DND-41 (cell line): ENCODE measurements around the gene SLC52A3.

Source experiments
- ATAC-seq: fragments of 200-7000 bp; cut with Tn5 transposase; 3 replicates; pipeline ENCODE4 v1.9.1; 2021; ENCODE audit warnings: low read depth; ENCODE audit not compliant: insufficient read depth
- DNase-seq: peaks from one replicate; pipeline ENCODE4 v3.0.0-alpha.2; 2020
- H2AFZ ChIP-seq: 2 replicates; pipeline ENCODE4 v1.6.0; 2012; ENCODE audit warnings: low read depth, low read length
- H3K27ac ChIP-seq: 2 replicates; pipeline ENCODE4 v1.5.1; 2012; ENCODE audit warnings: low read length, inconsistent platforms
- H3K27me3 ChIP-seq: fragments of 200-600 bp; sonication (generic); 2 replicates; pipeline ENCODE4 v1.6.0; 2012; ENCODE audit warnings: low read length, mild to moderate bottlenecking, inconsistent platforms; ENCODE audit not compliant: insufficient read depth, poor library complexity
- H3K36me3 ChIP-seq: 2 replicates; pipeline ENCODE4 v1.5.1; 2012; ENCODE audit warnings: low read length, inconsistent platforms; ENCODE audit not compliant: insufficient read depth
- H3K4me1 ChIP-seq: 2 replicates; pipeline ENCODE4 v1.5.1; 2012; ENCODE audit warnings: mild to moderate bottlenecking, low read length; ENCODE audit not compliant: insufficient read depth
- H3K4me2 ChIP-seq: 2 replicates; pipeline ENCODE4 v1.6.0; 2012; ENCODE audit warnings: mild to moderate bottlenecking, moderate library complexity, low read length, inconsistent platforms; ENCODE audit not compliant: insufficient read depth
- H3K4me3 ChIP-seq, 2 experiments: fragments of 200-600 bp in 1 of 2; shearing (Covaris generic) in 1 of 2; 2 replicates each; pipeline ENCODE4 v1.5.1; 2012 to 2016; ENCODE audit warnings: inconsistent platforms in 2 of 2, low read length in 2 of 2, mild to moderate bottlenecking in 2 of 2, low read depth in 1 of 2, moderate library complexity in 1 of 2
- H3K79me2 ChIP-seq: 2 replicates; pipeline ENCODE4 v1.6.0; 2012; ENCODE audit warnings: low read length, inconsistent platforms; ENCODE audit not compliant: insufficient read depth
- H3K9ac ChIP-seq: 2 replicates; pipeline ENCODE4 v1.6.0; 2012; ENCODE audit warnings: low read depth, mild to moderate bottlenecking, inconsistent platforms, low read length, moderate library complexity
- H3K9me3 ChIP-seq: 2 replicates; pipeline ENCODE4 v1.5.1; 2012; ENCODE audit warnings: low read length, moderate library complexity, mild to moderate bottlenecking, inconsistent platforms; ENCODE audit not compliant: insufficient read depth, severe bottlenecking
- H4K20me1 ChIP-seq: 2 replicates; pipeline ENCODE4 v1.6.0; 2012; ENCODE audit warnings: low read length; ENCODE audit not compliant: insufficient read depth
- EZH2 ChIP-seq: IDR thresholded peaks from 3 replicates; pipeline ENCODE4 v1.6.1; 2012; ENCODE audit warnings: borderline replicate concordance, low read depth, mild to moderate bottlenecking, moderate library complexity, low read length, inconsistent platforms; ENCODE audit not compliant: severe bottlenecking
- TF ChIP-seq, protein P1 (sequence below): IDR thresholded peaks from 2 replicates; pipeline ENCODE4 v1.5.1; 2012; ENCODE audit warnings: borderline replicate concordance, low read length, moderate library complexity, mild to moderate bottlenecking; ENCODE audit not compliant: poor library complexity, severe bottlenecking; ENCODE audit errors: extremely low read depth

The SLC52A3 gene

DNA sequence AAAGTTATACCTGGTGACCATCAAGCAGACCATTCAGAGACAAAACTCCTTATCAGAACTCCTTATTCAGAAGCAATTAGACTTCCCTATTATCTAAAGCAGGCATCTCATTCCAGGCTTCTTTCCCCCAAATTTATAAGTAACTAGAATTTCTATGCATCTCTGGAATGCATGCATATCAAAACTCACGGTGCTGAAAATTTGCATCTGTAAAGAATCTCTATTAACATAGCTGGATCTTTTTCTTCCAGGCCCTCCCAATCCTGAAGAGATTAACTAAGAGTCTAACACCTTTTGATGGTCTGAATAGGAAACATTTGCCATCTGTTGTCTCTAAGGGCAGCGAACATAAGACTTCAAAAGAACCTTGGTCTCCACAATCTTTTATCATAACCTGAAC lies 22.8 kb upstream of the SLC52A3 start:
- no peaks in the 10 kb centered on the region for H3K4me1 ChIP-seq
- ATAC-seq (no peak), DNase-seq (no peak)
- no peaks in the 10 kb centered on the region for H4K20me1 ChIP-seq
- no peaks in the 10 kb centered on the region for H3K79me2 ChIP-seq
- TF ChIP-seq, protein P1, sequence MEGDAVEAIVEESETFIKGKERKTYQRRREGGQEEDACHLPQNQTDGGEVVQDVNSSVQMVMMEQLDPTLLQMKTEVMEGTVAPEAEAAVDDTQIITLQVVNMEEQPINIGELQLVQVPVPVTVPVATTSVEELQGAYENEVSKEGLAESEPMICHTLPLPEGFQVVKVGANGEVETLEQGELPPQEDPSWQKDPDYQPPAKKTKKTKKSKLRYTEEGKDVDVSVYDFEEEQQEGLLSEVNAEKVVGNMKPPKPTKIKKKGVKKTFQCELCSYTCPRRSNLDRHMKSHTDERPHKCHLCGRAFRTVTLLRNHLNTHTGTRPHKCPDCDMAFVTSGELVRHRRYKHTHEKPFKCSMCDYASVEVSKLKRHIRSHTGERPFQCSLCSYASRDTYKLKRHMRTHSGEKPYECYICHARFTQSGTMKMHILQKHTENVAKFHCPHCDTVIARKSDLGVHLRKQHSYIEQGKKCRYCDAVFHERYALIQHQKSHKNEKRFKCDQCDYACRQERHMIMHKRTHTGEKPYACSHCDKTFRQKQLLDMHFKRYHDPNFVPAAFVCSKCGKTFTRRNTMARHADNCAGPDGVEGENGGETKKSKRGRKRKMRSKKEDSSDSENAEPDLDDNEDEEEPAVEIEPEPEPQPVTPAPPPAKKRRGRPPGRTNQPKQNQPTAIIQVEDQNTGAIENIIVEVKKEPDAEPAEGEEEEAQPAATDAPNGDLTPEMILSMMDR: no peak
- TF ChIP-seq EZH2: no peak
- H3K36me3 ChIP-seq: no peaks in the 10 kb centered on the region
- H3K9me3 ChIP-seq: peaks cover 12% of the 10 kb centered on the region
- no peak overlapping the region for H3K4me2 ChIP-seq
- H2AFZ ChIP-seq: no peak overlapping the region
- no peak overlapping the region for H3K9ac ChIP-seq
- H3K4me3 ChIP-seq: no peak overlapping the region
- H3K27me3 ChIP-seq: no peaks in the 10 kb centered on the region
- H3K27ac ChIP-seq: no peak overlapping the region

DNA sequence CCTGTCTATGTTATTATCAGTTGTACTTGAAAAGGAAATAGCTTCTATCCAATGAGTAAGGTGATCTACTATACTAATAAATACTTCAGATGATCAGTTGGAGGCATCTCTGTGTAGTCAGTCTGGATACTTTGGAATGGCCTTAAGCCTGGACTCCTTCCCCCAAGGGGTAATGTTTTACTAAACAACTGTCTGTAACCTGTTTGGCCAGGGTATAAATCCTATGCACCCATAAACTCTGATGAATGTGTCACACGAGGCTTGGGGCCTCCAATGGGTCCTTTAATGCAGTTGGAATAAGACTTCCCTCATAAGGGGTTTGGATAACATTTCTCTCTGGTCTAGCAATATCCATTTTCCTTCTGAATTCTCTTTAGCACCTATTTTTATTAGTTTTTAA lies 19.5 kb upstream of the SLC52A3 start:
- Histone ChIP-seq H3K36me3 (no peaks in the 10 kb centered on the region), H3K27me3 (no peaks in the 10 kb centered on the region), H3K4me2 (no peak overlapping the region), H3K4me3 (no peak overlapping the region), H3K27ac (no peak overlapping the region), H4K20me1 (no peaks in the 10 kb centered on the region), H3K9me3 (peaks cover 21% of the 10 kb centered on the region), H3K4me1 (no peaks in the 10 kb centered on the region), H3K79me2 (no peaks in the 10 kb centered on the region), H3K9ac (no peak overlapping the region), H2AFZ (no peak overlapping the region)
- TF ChIP-seq, protein P1: no peak
- no peak for ATAC-seq
- DNase-seq: no peak

DNA sequence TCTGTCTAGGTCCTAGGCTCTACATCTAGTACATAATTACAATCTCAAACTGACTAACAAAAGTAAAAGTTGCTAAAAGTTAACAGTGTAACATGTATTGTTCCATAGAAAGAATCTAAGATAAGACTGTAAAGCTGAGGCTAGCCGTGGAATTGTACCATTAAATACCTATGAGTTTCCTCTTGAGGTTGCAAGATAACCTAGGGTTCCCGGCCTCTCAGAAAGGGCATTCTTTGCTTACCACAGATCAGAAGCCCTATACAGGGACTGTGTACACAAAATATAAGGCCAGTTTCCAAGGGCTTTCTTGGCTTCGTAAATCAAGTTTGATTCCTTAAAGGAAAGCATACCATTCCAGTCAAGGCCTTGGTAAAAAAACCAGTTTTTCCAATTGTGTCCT lies 11.5 kb upstream of the SLC52A3 start:
- no peaks in the 10 kb centered on the region for H4K20me1 ChIP-seq
- H3K79me2 ChIP-seq: no peaks in the 10 kb centered on the region
- H3K4me2 ChIP-seq: no peak overlapping the region
- peaks cover 7% of the 10 kb centered on the region for H3K27me3 ChIP-seq
- TF ChIP-seq, protein P1: no peak
- no peak for TF ChIP-seq EZH2
- no peak overlapping the region for H3K9ac ChIP-seq
- DNase-seq (no peak), ATAC-seq (no peak)
- no peaks in the 10 kb centered on the region for H3K36me3 ChIP-seq
- no peak overlapping the region for H3K4me3 ChIP-seq
- H3K9me3 ChIP-seq: peaks cover 8% of the 10 kb centered on the region
- no peaks in the 10 kb centered on the region for H3K4me1 ChIP-seq
- H3K27ac ChIP-seq: no peak overlapping the region
- H2AFZ ChIP-seq: no peak overlapping the region

DNA sequence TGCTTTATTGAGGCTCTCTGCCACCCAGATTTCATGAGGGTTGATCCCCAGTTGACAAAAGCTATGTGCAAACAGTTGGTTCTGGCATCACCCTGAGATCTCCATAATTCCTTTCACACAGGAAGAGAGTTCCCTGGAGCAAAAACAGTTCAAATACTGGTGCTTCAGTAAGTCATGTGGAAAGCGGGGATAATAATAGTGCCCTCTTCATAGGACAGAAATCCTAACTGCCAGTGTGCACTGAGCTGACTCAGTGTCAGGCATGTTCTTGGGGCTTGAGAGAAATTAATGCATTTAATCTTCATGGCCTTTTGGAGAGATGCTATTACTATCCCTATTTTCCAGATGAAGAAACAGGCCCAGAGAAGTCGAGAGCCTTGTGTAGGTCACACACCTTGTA lies 7.9 kb upstream of the SLC52A3 start:
- H4K20me1 ChIP-seq: no peaks in the 10 kb centered on the region
- H3K27ac ChIP-seq: no peak overlapping the region
- no peak overlapping the region for H3K4me3 ChIP-seq
- H3K4me1 ChIP-seq: no peaks in the 10 kb centered on the region
- no peaks in the 10 kb centered on the region for H3K36me3 ChIP-seq
- DNase-seq (no peak), ATAC-seq (no peak)
- no peak overlapping the region for H2AFZ ChIP-seq
- no peaks in the 10 kb centered on the region for H3K79me2 ChIP-seq
- H3K27me3 ChIP-seq: peaks cover 13% of the 10 kb centered on the region
- TF ChIP-seq, protein P1: no peak
- no peak for TF ChIP-seq EZH2
- H3K9me3 ChIP-seq: no peaks in the 10 kb centered on the region
- no peak overlapping the region for H3K9ac ChIP-seq
- no peak overlapping the region for H3K4me2 ChIP-seq
